Smooth muscle cell (in vitro differentiated cells): ENCODE data around the gene TOP3B. TPM values are rescaled to one million over a fixed set of nuclear protein-coding genes. Genes with fewer than 3 reads are reported as not detected.

Experiments used
- DNase-seq: peaks from one replicate; lab custom pipeline; 2025; ENCODE audit not compliant: unreplicated experiment; lab: John Stamatoyannopoulos, UW
- H2AFZ ChIP-seq: fragments of 200-600 bp; sonication (generic); 2 replicates; pipeline ENCODE4 v1.6.0; 2016; ENCODE audit warnings: antibody characterized with exemption, low read depth, mild to moderate bottlenecking
- H3F3A ChIP-seq: fragments of 200-600 bp; sonication (generic); 2 replicates; pipeline ENCODE4 v1.6.0; 2017; ENCODE audit warnings: antibody characterized with exemption, low read depth
- H3K27ac ChIP-seq: fragments of 200-600 bp; sonication (generic); 2 replicates; pipeline ENCODE4 v1.5.1; 2016; ENCODE audit warnings: low read depth, mild to moderate bottlenecking
- H3K27me3 ChIP-seq: fragments of 200-600 bp; sonication (generic); 2 replicates; pipeline ENCODE4 v1.6.1; 2016; ENCODE audit warnings: low read depth, mild to moderate bottlenecking
- H3K36me3 ChIP-seq: fragments of 200-600 bp; sonication (generic); 2 replicates; pipeline ENCODE4 v1.5.1; 2016; ENCODE audit warnings: low read depth
- H3K4me1 ChIP-seq: fragments of 200-600 bp; sonication (generic); 2 replicates; pipeline ENCODE4 v1.5.1; 2016; ENCODE audit warnings: low read depth
- H3K4me2 ChIP-seq: fragments of 200-600 bp; sonication (generic); 2 replicates; pipeline ENCODE4 v1.6.0; 2016; ENCODE audit warnings: mild to moderate bottlenecking
- H3K4me3 ChIP-seq: fragments of 200-600 bp; sonication (generic); 2 replicates; pipeline ENCODE4 v1.5.1; 2016; ENCODE audit warnings: mild to moderate bottlenecking
- H3K79me2 ChIP-seq: fragments of 200-600 bp; sonication (generic); 2 replicates; pipeline ENCODE4 v1.6.0; 2016; ENCODE audit warnings: low read depth, mild to moderate bottlenecking
- H3K9ac ChIP-seq: fragments of 200-600 bp; sonication (generic); 2 replicates; pipeline ENCODE4 v1.6.0; 2016; ENCODE audit warnings: low read depth
- H3K9me3 ChIP-seq: fragments of 200-600 bp; sonication (generic); replicated peaks from 2 replicates; pipeline ENCODE4 v1.5.1; 2016; ENCODE audit warnings: low read depth
- H4K20me1 ChIP-seq: fragments of 200-600 bp; sonication (generic); 2 replicates; pipeline ENCODE4 v1.6.0; 2016; ENCODE audit warnings: low read depth
- WGBS: methylation state at CpG from one replicate; pipeline ENCODE4 v1.1.7; 2016; ENCODE audit warnings: low lambda C conversion rate; 5-methylcytosine and 5-hydroxymethylcytosine counted together
- polyA plus RNA-seq: library from polyadenylated mRNA; unstranded; fragments of >200 nt; fragmentation: Nextera tagmentation; extraction: Ambion mirVana; gene quantifications from 2 replicates; pipeline ENCODE4 v1.2.1, GENCODE V29; 2016
- total RNA-seq: library from RNA; depleted of rRNA; stranded (reverse); fragments of >200 nt; gene quantifications from 2 replicates; pipeline ENCODE4 v1.2.3, GENCODE V29; 2014
- TF ChIP-seq, protein P1 (sequence below): fragments of 200-600 bp; sonication (generic); IDR thresholded peaks from 2 replicates; pipeline ENCODE4 v1.5.1; 2017; ENCODE audit warnings: borderline replicate concordance, mild to moderate bottlenecking, antibody characterized with exemption; ENCODE audit not compliant: insufficient read depth, poor library complexity, severe bottlenecking

TOP3B gene
- total and polyA plus RNA-seq, 2 experiments from 2014 or later = 15.2 to 17.6 TPM

DNA sequence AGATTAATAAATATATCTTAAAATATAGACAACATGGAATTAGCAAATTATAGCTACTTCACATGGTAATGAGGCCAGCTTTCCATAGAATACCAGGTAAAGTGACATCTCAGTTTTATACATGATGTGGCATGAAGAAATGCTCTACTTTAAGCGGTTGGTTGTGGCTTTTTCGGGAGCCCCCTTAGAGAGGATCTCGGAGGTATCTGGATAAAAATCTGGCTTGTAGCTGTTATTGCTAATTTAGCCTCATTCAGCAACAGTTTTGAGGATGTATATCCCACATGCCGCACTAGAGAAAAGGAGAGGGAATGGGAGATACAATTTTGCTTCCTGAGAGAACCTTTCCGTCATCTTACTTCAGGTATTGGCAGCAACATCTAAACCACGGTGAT lies 24.0 kb upstream of the TOP3B start:
- no peak for DNase-seq
- Histone ChIP-seq H4K20me1 (no peaks in the 10 kb centered on the region), H3K27me3 (peaks cover 32% of the 10 kb centered on the region), H3K4me1 (no peaks in the 10 kb centered on the region), H3K4me2 (no peak overlapping the region), H2AFZ (no peak overlapping the region), H3K4me3 (no peak overlapping the region), H3F3A (no peaks in the 10 kb centered on the region), H3K27ac (no peak overlapping the region), H3K9ac (no peak overlapping the region), H3K36me3 (no peaks in the 10 kb centered on the region), H3K79me2 (no peaks in the 10 kb centered on the region), H3K9me3 (no peaks in the 10 kb centered on the region)
- TF ChIP-seq, protein P1, sequence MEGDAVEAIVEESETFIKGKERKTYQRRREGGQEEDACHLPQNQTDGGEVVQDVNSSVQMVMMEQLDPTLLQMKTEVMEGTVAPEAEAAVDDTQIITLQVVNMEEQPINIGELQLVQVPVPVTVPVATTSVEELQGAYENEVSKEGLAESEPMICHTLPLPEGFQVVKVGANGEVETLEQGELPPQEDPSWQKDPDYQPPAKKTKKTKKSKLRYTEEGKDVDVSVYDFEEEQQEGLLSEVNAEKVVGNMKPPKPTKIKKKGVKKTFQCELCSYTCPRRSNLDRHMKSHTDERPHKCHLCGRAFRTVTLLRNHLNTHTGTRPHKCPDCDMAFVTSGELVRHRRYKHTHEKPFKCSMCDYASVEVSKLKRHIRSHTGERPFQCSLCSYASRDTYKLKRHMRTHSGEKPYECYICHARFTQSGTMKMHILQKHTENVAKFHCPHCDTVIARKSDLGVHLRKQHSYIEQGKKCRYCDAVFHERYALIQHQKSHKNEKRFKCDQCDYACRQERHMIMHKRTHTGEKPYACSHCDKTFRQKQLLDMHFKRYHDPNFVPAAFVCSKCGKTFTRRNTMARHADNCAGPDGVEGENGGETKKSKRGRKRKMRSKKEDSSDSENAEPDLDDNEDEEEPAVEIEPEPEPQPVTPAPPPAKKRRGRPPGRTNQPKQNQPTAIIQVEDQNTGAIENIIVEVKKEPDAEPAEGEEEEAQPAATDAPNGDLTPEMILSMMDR = no peak
- WGBS = 96% methylated on average over 6 of the region's 6 CpGs

DNA sequence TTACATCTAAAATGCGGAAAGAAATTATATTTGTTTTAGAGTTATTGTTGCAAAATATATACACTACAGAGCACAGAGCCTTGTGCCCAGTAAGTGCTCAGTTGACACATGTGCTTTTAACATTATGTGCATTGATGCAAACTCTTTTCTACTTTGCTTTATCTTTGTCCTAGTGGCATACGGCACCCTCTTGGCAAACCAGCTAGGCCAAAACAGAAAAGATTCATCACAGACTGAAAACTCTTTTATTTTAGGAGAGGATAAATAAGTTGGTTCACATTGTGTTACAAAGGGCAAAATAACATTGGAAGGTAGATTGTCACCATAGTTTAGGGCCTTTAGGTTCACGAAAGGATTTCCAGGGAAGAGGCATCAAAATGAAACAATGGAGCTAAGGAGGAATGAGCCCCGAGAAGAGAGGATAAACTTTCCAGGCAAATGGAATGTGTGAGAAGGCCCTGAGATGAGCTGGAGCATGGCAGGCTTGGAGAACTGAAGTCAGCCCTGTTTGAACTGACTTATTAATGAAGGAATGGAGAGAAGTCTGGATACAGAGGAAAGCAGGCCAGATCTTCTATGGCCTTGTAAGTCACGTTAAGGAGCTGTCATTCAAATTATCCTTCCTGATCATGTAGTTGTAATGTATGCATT lies 23.5 kb upstream of the TOP3B start:
- Histone ChIP-seq H3K4me3 (no peak overlapping the region), H3K9ac (no peak overlapping the region), H3K9me3 (no peaks in the 10 kb centered on the region), H4K20me1 (no peaks in the 10 kb centered on the region), H3F3A (no peaks in the 10 kb centered on the region), H3K27ac (no peak overlapping the region), H3K4me1 (no peaks in the 10 kb centered on the region), H3K36me3 (no peaks in the 10 kb centered on the region), H2AFZ (no peak overlapping the region), H3K79me2 (no peaks in the 10 kb centered on the region), H3K4me2 (no peak overlapping the region), H3K27me3 (peaks cover 36% of the 10 kb centered on the region)
- no peak for DNase-seq
- TF ChIP-seq, protein P1 = no peak
- WGBS = 91% methylated on average over 5 of the region's 5 CpGs

DNA sequence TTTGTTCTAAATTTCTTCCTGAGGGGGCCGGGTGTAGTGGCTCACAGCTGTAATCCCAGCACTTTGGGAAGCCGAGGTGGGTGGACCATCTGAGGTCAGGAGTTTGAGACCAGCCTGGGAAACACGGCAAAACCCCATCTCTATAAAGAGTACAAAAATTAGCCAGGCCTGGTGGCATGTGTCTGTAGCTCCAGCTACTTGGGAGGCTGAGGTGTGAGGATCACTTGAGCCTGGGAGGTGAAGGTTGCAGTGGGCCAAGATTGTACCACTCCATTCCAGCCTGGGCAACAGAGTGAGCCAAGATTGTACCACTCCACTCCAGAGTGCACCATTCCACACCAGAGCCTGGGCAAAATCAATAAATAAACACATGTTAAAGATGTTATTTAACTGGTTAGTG lies 20.6 kb upstream of the TOP3B start:
- Histone ChIP-seq H3K27ac (no peak overlapping the region), H3K36me3 (no peaks in the 10 kb centered on the region), H3K9ac (no peak overlapping the region), H4K20me1 (no peaks in the 10 kb centered on the region), H3K9me3 (no peaks in the 10 kb centered on the region), H3K4me2 (no peak overlapping the region), H3K4me3 (no peak overlapping the region), H3K4me1 (no peaks in the 10 kb centered on the region), H3K79me2 (no peaks in the 10 kb centered on the region), H3K27me3 (peaks cover 40% of the 10 kb centered on the region), H3F3A (no peaks in the 10 kb centered on the region), H2AFZ (no peak overlapping the region)
- WGBS = 92% methylated on average over 3 of the region's 3 CpGs
- no peak for DNase-seq
- TF ChIP-seq, protein P1 = no peak

DNA sequence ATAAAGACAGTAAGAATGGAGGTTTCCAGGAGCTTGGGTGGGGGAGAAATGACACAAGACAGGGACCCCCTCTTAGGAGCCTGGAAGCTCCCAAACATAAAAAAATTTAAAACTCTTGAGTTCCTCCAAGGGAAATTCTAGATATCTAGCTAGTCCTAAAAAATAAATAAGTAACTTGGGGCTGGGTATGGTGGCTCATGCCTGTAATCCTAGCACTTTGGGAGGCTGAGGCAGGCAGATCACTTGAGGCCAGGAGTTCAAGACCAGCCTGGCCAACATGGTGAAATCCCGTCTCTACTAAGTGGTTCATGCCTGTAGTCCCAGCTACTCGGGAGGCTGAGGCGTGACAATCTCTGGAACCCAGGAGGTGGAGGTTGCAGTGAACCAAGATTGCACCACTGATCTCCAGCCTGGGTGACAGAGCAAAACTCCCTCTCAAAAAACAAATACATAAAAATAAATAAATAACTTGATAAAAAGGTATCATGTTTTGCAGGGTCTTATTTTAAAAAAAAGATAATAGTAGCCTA lies 20.0 kb upstream of the TOP3B start:
- no peak for DNase-seq
- no peak overlapping the region for H2AFZ ChIP-seq
- peaks cover 40% of the 10 kb centered on the region for H3K27me3 ChIP-seq
- no peaks in the 10 kb centered on the region for H3K9me3 ChIP-seq
- TF ChIP-seq, protein P1 = no peak
- no peak overlapping the region for H3K4me3 ChIP-seq
- no peak overlapping the region for H3K4me2 ChIP-seq
- 92% methylated on average over 3 of the region's 3 CpGs for WGBS
- H3K79me2 ChIP-seq = no peaks in the 10 kb centered on the region
- H3K9ac ChIP-seq = no peak overlapping the region
- H3F3A ChIP-seq = no peaks in the 10 kb centered on the region
- no peaks in the 10 kb centered on the region for H3K4me1 ChIP-seq
- no peaks in the 10 kb centered on the region for H3K36me3 ChIP-seq
- no peak overlapping the region for H3K27ac ChIP-seq
- no peaks in the 10 kb centered on the region for H4K20me1 ChIP-seq
